HG02798 (cell line): ENCODE results near the gene P3H4.

ENCODE experiments used
- ATAC-seq: cut with Tn5 transposase; IDR thresholded peaks from one replicate; pipeline ENCODE4 v1.9.1; 2021; ENCODE audit warnings: mild to moderate bottlenecking; ENCODE audit not compliant: unreplicated experiment, poor library complexity

P3H4 gene

DNA sequence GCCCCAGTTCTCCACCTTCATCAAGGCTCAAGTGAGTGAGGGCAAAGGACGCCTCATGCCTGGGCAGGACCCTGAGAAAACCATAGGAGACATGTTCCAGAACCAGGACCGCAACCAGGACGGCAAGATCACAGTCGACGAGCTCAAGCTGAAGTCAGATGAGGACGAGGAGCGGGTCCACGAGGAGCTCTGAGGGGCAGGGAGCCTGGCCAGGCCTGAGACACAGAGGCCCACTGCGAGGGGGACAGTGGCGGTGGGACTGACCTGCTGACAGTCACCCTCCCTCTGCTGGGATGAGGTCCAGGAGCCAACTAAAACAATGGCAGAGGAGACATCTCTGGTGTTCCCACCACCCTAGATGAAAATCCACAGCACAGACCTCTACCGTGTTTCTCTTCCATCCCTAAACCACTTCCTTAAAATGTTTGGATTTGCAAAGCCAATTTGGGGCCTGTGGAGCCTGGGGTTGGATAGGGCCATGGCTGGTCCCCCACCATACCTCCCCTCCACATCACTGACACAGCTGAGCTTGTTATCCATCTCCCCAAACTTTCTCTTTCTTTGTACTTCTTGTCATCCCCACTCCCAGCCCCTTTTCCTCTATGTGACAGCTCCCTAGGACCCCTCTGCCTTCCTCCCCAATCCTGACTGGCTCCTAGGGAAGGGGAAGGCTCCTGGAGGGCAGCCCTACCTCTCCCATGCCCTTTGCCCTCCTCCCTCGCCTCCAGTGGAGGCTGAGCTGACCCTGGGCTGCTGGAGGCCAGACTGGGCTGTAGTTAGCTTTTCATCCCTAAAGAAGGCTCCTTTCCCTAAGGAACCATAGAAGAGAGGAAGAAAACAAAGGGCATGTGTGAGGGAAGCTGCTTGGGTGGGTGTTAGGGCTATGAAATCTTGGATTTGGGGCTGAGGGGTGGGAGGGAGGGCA, 10.7 kb upstream of the P3H4 start:
- no peak for ATAC-seq

DNA sequence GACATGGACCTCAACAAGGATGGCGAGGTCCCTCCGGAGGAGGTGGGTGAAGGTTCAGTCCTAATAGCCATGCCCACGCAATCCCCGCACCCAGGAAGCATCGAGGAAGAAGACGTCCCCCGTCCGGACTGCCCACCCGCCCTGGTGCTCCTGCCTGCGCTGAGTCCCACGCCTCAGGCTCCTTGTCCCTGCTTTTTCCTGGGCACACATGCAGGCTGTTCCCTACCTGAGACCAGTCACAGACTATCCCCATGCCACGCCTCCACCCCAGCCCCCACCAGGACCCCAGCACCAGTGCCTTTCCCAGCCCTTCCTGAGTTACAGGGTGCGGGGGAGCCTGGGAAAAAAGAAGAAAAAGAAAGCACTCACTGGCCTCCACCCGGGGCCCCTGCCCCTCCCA, 10.0 kb upstream of the P3H4 start:
- ATAC-seq: no peak

DNA sequence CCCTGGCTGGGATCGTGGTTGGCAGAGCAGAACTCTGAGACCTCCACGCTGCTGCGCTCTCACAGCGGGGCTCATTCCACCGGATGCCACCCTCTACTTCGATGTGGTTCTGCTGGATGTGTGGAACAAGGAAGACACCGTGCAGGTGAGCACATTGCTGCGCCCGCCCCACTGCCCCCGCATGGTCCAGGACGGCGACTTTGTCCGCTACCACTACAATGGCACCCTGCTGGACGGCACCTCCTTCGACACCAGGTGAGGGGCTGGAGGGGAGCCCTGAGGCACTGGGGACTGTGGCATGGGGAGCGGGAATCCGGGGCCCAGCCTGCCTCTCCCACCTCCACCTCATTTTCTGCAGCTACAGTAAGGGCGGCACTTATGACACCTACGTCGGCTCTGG, 6.3 kb upstream of the P3H4 start:
- no peak for ATAC-seq

DNA sequence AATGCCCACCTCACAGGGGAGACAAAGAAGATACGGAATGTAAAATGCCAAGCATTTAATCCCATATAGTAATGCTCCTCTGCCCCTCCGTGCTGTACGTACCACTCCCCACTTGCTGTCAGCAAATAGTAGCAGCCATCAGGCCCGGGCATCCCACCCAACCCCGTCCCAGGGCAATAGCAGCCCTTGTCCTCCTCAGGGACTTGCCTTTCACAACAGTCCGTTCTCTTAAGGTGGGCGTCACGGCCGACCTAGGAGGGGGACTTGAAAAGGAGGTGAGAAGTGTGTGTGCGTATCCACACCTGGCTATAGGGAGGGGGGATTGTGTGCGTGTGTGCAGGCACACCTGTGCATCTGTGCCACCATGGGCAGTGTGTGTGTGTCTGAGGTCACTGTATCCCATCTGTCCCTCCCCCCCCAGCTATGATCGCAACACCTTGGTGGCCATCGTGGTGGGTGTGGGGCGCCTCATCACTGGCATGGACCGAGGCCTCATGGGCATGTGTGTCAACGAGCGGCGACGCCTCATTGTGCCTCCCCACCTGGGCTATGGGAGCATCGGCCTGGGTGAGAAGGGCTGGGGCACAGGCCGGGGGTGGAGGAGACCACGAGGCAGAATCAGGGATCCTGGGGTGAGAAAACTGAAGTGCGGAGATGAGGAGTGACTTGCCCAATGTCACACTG, 5.0 kb upstream of the P3H4 start:
- ATAC-seq: no peak

DNA sequence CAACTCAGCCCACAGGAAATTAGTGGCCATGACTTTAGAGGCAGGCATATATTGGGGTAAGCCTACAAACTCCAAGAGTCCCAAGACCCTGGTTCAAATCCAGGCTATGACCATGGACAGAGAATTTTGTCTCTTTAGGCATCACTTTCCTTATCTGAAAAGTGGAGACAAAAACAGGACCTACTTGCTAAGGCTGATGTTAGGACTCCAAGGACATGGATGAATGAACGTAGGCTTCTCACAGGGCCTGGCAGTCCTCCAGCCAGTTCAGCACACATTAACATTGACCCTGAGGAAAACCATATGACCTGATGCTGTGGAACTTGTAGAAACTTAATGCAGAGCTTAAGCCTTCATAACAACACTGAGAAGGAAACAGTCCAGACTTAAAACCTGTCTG, 2.4 kb upstream of the P3H4 start:
- no peak for ATAC-seq

DNA sequence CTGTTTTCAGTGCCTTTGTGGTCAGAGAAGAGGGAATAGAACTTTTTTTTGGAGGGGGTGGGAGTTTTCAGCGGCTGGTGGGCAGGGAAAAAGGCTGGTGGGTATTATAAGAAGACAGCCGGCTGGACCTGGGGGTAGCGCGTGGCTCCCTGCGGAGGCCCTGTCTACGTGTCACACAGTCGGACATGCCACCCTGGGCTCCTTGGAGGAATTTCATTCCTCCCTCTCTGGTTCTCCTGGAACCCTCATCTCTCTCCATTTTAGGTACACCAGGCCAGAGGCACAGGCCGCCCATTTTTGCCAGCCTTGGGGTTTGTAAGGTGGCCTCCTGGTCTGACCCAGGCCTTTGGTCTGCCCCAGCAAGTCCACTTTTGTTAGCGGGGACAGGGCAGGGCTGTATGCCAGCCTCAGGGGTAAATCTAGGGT, 2.0 kb upstream of the P3H4 start:
- no peak for ATAC-seq

DNA sequence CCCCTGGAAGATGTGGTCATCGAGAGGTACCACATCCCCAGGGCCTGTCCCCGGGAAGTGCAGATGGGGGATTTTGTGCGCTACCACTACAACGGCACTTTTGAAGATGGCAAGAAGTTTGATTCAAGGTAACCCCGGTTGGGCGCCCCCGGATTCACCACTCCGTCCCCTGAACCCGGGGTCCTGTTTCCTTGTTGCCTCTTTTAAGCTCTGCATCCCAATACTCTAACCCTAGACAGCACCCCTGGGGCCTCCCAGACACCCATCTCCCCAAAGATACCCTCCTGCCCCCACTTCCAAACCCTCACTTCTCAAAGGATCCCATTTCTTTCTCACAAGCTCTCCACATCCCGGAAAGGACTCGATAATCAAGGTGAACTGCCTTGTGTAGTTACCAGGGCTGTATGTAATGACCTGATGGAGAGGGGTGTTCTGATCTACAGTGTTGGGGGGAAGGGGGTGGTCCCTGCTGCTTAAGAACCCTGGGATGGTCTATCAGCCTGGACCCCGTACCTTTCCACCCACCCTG, 1.5 kb upstream of the P3H4 start:
- no peak for ATAC-seq

DNA sequence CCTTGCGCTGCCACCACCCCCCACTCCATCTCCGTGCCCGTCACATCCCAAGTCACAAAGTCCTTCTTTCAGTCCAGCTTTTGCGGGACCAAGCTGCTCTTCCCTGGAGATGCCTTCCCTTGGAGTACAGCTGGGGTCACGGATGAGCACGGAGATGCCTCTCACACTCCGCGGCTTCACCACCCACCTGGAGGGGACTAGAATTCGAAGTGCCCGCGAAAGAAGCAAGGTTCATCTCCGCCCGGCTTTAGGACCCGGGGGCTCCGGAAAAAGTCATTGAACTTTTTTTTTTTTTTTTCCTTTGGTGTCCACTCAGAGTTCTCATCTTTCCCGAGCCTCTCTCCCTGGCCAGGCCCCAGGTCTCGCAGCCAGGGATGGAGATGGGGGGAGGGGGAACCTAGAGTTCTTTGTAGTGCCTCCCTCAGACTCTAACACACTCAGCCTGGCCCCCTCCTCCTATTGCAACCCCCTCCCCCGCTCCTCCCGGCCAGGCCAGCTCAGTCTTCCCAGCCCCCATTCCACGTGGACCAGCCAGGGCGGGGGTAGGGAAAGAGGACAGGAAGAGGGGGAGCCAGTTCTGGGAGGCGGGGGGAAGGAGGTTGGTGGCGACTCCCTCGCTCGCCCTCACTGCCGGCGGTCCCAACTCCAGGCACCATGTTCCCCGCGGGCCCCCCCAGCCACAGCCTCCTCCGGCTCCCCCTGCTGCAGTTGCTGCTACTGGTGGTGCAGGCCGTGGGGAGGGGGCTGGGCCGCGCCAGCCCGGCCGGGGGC, 817 bp upstream of the P3H4 start, which contains the start of gene FKBP10:
Gene FKBP10 (plus strand): TSS at position 624 of the 771 bp plus-strand sequence. CDS start 31 bp downstream, at position 655.
- no peak for ATAC-seq

DNA sequence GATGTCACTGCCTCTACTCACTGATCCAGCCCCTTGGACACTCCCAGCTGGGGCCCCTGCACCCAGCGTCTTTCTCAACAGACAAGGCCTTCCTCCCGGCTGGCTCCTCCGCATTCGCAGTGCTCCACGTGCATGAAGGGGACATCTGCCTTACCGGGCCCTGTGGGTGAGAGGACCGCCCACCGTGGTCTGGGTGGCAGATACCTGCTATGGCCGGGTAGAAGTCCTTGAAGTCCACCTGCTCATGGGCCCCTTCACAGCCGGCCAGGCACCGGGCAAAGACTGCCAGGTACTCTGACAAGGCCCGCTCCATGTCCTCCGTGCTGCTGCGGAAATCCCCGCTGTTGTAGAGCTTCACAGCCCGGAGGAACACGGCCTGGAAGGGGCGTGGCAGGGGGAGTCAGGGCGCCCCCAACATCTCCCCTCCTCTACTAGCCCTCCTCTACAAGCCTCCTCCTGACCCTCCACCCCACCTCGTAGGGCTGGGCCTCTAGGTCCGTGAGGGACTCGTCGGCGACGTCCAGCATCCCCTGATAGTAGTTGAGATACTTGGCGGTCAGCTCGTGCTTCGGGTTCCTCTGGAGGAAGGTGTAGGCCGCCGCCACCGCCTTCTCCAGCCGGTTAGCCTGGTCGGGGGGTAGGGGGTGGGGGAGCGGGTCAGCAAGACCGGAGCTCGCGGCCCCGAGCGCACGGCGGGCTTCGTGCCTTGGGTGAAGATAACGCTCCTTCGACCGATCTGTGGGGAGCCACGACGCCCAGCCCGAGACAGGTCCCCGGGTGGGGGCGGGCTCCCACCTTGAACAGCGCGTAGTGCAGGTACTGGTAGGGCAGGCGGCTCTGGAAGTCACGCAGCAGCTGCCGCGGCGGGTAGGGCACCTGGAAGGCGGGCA, 845 bp downstream of the P3H4 start:
- ATAC-seq: no peak

DNA sequence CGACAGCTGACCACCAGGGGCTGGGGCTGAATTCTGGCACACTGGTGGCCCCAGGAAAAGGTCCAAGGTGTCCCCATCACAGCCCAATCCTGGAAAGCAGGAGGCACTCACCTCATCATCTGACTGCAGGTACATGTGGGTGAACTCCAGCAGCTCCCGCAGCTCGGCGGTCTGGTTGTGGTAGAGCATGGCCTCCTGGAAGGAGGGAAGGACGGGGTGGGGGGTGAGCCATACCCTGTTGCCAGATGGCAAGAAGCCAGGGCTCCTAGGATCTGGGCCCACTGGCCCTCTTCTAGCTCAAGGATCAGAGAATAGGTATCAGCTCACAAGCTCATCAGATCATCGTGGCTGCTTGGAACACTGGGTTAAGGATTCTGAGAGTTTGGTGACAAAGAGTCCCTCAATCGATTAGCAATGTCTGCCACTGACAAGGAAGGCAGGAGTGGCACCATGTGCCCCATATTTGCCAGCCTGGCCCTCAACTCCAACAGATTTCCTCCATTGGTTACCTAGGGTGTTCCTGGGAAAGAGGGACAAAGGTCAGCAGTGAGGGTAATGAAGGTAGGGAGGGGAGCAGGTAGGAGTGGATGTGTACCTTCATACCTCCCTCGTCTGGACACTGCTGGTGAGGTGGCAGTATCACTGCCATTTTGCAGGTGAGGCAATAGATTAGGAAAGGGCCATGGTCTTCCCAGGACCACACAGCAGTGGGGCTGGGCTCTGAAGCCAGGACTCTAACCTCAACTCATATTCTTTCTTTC, 4.9 kb downstream of the P3H4 start:
- no peak for ATAC-seq

DNA sequence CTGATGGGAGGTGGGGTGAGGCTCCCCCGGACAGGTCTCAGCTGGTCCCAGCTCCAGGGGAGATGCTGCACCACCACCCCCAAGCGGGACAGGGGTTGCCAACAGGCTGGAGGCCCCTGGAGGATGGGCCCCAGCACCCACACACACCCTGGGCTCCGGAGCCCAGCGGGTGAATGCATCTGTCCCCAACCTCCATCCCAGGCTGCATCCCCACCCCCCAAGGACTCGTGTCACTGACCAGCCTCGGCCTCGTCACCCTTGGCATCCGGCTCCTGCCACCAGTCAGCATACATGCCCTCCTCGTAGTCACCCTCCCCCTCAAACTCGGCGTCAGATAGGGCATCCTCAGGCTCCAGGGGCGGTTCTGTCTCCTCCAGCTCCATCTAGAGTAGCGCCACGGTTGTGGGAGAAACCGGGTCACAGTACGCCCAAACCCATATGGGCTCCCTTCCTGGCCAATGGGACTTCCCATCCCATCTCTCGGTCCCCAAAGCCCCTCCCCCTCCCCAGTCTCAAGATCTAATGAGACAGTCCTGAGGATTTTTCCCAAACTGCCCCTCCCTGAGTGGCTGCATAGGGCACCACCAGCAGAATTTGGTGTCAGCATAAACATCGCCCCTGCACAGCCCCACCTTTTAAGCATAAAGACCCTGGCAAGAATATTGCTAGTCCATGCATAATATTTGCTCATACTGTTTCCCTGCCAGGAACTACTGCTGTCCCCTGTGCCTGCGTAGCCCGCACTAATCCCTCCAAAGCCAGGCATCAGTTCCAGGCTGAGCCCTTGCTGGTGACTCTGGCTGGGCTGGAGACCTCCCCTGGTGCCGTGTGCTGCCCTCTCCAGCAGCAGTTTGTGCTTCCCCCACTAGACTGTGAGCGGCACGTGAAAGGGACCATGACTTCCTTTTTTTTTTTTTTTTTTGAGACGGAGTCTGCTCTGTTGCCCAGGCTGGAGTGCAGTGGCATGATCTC, 8.4 kb downstream of the P3H4 start:
- ATAC-seq: no peak

DNA sequence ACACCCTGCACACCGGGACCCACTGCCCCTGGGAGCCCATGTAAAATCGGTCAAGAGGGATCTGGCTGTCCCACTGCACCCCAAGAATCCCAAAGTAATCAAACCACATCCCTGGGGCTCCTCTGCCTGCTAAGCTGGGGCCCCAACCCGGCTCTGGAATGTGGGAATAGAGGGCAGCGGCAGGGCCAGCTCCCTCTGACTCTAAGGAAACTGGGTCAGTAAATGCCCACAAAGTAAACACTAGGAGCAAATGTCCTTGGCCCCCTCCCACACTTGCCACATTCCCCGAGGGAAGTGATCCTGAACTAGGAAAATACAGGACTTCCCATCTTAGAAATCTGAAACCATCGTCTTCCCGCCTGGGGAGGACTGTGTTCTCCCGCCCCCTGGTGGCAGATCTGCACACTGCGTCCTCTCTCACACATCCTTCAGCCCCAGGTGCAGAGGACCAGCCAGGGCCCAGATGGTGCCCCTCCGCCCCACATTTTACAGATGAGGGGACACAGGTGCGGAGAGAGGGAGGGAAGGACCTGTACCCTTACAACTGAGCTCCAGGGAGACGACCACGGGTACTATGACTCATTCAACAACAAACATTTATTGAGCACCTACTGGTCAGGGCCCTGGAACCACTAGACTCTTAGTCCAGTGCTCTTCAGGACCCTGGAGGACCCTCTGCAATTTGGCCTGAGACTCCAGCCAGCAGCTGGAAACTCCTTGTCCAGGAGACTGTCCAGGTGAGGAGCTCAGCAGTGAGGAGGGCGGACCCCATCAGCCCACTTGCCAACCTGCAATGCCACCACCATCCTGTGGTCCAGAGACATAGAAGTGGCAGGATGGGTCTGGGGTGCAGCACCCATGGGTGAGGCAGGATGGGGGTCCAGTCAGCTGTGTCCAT, 10.1 kb downstream of the P3H4 start:
- no peak for ATAC-seq

DNA sequence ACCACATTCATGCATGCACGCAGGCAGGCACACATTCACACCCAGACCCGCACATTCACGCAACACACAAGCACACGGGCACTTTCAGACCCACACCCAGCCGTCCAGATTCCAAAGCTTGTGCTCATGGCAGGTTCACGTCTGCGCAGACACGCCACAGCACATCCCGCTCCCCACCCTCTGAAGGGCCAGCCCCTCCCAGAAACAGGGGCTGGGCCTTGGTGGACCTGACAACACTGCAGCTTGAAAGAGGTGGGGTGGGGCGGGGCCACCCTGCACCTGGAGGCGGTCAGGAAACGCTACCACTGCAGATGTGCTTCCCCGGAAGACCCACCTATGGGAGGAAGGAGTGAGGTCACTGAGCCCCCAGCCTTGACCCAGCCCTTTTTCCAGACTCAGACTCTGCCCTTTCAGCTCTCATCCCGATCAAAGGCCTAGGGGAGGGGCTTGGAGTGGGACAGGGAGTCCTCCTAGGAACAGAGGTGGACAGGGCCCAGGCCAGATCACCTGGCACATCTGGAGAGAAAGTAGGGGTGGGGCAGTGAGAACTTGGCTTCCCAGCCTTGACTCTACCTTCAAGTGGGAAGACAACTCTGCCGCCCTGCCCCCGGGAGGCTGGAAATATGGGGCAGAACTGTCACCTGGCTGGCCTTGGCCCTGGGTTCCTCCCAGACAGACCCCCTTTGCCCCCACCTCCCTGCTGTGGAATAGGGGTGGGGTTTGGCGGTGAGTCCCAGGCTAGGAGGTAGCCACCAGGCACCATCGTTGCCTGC, 11.0 kb downstream of the P3H4 start:
- ATAC-seq: no peak

DNA sequence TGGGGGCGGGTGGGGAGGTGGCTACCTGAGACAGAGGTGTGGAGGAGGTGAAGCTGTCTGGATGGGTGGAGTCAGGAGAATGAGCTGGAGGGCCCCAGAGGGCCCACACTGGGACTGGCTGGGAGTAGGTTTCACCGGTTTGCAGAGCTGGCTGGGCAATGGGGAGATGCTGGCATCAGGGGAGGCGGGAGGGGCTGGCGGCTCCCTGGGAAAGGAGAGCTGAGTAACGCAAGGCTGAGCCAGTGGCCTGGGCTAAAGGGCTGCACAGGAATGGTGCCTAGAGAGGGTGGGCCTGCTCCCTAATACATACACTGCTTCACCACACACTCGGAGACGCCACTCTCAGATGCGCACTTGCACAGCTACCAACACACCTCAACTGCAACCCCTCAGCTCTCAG, 12.4 kb downstream of the P3H4 start:
- no peak for ATAC-seq

DNA sequence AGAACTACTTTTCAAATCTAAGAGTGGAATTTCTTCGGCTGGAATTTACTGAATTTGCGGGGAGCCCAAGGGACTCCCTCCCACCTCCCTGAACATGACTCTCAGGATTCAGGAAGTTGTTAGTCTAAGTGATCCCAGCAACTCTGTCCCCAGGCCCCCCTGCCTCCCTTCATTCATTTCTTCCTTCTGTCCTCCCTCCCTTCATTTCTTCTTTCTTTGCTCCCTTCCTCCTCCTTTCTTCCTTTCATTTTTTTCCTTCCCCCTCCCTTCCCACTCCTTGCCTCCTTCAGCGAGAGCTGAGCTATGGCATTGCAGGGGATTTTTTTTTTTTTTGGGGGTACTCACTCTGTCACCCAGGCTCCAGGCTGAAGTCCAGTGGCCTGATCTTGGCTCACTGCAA, 14.4 kb downstream of the P3H4 start:
- no peak for ATAC-seq
